HCT116 (cell line): ENCODE measurements around the gene RNF4.

Experiments
- CEBPB ChIP-seq: IDR thresholded peaks from 2 replicates; pipeline ENCODE4 v1.6.1; 2012; ENCODE audit warnings: low read depth
- EZH2 ChIP-seq: fragments of 200-600 bp; sonication (generic); IDR thresholded peaks from 2 replicates; pipeline ENCODE4 v1.6.1; 2017; ENCODE audit warnings: antibody characterized with exemption, mixed run types
- JUND ChIP-seq: IDR thresholded peaks from 2 replicates; pipeline ENCODE4 v1.6.1; 2012
- POLR2A ChIP-seq: IDR thresholded peaks from 2 replicates; pipeline ENCODE4 v1.7.0; 2011; ENCODE audit warnings: borderline replicate concordance; ENCODE audit not compliant: insufficient read depth, insufficient read length; ENCODE audit errors: extremely low read depth
- POLR2AphosphoS5 ChIP-seq: IDR thresholded peaks from 2 replicates; pipeline ENCODE4 v1.6.1; 2011; ENCODE audit warnings: mild to moderate bottlenecking, low read depth, low read length, moderate library complexity
- RAD21 ChIP-seq: IDR thresholded peaks from 2 replicates; pipeline ENCODE4 v1.6.1; 2012; ENCODE audit warnings: low read depth, mild to moderate bottlenecking
- SIN3A ChIP-seq: IDR thresholded peaks from 2 replicates; pipeline ENCODE4 v1.6.1; 2012; ENCODE audit warnings: low read depth
- SP1 ChIP-seq: IDR thresholded peaks from 2 replicates; pipeline ENCODE4 v1.6.1; 2012; ENCODE audit warnings: low read depth
- ZFX ChIP-seq: fragments of 450-650 bp; IDR thresholded peaks from 2 replicates; pipeline ENCODE4 v1.6.1; 2017
- ZNF274 ChIP-seq: fragments of 200-500 bp; sonication (Bioruptor generic); IDR thresholded peaks from 2 replicates; pipeline ENCODE4 v1.6.1; 2014; ENCODE audit warnings: mild to moderate bottlenecking, low read depth, low read length, inconsistent platforms
- TF ChIP-seq, protein P1 (sequence below), 3 experiments: fragments of 200-600 bp in 1 of 3; sonication (generic) in 1 of 3; IDR thresholded peaks in 2 of 3; conservative IDR thresholded peaks in 1 of 3; 2 replicates each; pipeline ENCODE4 v1.5.1; 2012 to 2017; ENCODE audit warnings: low read depth in 2 of 3, low read length in 2 of 3, antibody characterized with exemption in 1 of 3, borderline replicate concordance in 1 of 3, control low read depth in 1 of 3, mild to moderate bottlenecking in 1 of 3, mixed read lengths in 1 of 3, mixed run types in 1 of 3, moderate library complexity in 1 of 3; ENCODE audit not compliant: insufficient read depth in 1 of 3
- TF ChIP-seq, protein P2 (sequence below): IDR thresholded peaks from 2 replicates; pipeline ENCODE4 v1.6.1; 2012; ENCODE audit warnings: low read depth
- TF ChIP-seq, protein P3 (sequence below): IDR thresholded peaks from 2 replicates; pipeline ENCODE4 v1.6.1; 2012

DNA sequence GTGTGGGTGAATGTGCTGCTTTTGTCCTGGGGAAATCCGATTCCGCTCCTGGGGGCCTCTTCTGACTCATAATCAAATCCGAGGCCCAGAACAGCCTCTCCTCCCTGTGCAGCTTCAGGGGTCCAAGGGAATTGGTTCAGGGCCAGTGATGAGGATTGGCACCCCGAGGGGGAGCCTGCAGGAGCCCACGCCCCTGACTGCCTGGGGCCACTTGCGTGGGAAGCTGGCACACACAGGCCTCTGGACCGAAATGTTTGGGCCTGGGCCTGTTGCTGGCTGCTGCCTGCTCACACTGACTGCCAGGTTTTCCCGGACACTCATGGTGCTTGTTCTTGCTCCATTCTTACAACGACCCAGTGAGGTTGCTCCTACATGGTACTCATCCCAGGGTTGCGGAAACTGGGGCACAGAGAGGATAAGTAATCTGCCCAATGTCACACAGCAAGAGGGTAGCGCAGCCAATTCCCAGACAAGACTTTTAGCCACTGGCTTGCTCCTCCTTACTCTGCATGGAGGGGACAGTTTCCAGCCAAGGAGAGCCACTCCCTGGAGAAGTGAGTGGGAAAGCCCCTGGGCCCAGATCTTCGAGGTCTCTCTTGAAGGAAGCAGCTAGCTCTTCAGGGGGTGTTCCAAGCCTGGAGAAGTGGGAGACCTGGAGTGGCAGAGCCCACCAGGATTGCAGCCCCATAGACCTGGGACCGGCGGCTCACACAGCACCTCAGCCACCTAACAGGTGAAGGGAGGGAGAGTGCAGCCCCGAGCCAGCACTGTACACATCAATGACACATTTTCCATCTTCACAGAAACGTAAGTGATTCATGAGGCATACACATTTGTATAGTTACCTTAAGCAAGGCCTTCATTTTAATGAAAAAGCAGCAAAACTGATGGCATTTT lies 29.8 kb upstream of the RNF4 start:
- no peak for TF ChIP-seq POLR2AphosphoS5
- TF ChIP-seq, protein P1, sequence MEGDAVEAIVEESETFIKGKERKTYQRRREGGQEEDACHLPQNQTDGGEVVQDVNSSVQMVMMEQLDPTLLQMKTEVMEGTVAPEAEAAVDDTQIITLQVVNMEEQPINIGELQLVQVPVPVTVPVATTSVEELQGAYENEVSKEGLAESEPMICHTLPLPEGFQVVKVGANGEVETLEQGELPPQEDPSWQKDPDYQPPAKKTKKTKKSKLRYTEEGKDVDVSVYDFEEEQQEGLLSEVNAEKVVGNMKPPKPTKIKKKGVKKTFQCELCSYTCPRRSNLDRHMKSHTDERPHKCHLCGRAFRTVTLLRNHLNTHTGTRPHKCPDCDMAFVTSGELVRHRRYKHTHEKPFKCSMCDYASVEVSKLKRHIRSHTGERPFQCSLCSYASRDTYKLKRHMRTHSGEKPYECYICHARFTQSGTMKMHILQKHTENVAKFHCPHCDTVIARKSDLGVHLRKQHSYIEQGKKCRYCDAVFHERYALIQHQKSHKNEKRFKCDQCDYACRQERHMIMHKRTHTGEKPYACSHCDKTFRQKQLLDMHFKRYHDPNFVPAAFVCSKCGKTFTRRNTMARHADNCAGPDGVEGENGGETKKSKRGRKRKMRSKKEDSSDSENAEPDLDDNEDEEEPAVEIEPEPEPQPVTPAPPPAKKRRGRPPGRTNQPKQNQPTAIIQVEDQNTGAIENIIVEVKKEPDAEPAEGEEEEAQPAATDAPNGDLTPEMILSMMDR (IDR thresholded peaks at IDR 0.05 in 2 of 3, conservative IDR thresholded peaks at IDR 0.05 in 1 of 3; ENCODE audit: borderline replicate concordance in 1 of 3, insufficient read depth in 1 of 3, low read depth in 2 of 3, low read length in 2 of 3) = no peak
- no peak for TF ChIP-seq JUND
- no peak for TF ChIP-seq SP1
- TF ChIP-seq, protein P2, sequence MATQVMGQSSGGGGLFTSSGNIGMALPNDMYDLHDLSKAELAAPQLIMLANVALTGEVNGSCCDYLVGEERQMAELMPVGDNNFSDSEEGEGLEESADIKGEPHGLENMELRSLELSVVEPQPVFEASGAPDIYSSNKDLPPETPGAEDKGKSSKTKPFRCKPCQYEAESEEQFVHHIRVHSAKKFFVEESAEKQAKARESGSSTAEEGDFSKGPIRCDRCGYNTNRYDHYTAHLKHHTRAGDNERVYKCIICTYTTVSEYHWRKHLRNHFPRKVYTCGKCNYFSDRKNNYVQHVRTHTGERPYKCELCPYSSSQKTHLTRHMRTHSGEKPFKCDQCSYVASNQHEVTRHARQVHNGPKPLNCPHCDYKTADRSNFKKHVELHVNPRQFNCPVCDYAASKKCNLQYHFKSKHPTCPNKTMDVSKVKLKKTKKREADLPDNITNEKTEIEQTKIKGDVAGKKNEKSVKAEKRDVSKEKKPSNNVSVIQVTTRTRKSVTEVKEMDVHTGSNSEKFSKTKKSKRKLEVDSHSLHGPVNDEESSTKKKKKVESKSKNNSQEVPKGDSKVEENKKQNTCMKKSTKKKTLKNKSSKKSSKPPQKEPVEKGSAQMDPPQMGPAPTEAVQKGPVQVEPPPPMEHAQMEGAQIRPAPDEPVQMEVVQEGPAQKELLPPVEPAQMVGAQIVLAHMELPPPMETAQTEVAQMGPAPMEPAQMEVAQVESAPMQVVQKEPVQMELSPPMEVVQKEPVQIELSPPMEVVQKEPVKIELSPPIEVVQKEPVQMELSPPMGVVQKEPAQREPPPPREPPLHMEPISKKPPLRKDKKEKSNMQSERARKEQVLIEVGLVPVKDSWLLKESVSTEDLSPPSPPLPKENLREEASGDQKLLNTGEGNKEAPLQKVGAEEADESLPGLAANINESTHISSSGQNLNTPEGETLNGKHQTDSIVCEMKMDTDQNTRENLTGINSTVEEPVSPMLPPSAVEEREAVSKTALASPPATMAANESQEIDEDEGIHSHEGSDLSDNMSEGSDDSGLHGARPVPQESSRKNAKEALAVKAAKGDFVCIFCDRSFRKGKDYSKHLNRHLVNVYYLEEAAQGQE = no peak
- no peak for TF ChIP-seq ZNF274
- no peak for TF ChIP-seq ZFX
- no peak for TF ChIP-seq EZH2
- TF ChIP-seq CEBPB = no peak
- TF ChIP-seq POLR2A = no peak
- TF ChIP-seq, protein P3, sequence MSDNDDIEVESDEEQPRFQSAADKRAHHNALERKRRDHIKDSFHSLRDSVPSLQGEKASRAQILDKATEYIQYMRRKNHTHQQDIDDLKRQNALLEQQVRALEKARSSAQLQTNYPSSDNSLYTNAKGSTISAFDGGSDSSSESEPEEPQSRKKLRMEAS = no peak
- no peak for TF ChIP-seq SIN3A
- no peak for TF ChIP-seq RAD21
